Neural progenitor cell (in vitro differentiated cells): Measurements from ENCODE around the gene NDUFV1. TPM values are rescaled to one million over a fixed set of nuclear protein-coding genes. Genes with fewer than 3 reads are reported as not detected.

Experiments
- DNase-seq: peaks from one replicate; pipeline ENCODE4 v3.0.0-alpha.2; 2016; ENCODE audit warnings: low spot score
- H2AFZ ChIP-seq: fragments of 200-600 bp; sonication (generic); replicated peaks from 2 replicates; pipeline ENCODE4 v1.6.1; 2016; ENCODE audit warnings: antibody characterized with exemption
- H3F3A ChIP-seq: fragments of 200-600 bp; sonication (generic); 2 replicates; pipeline ENCODE4 v1.6.1; 2016; ENCODE audit warnings: antibody characterized with exemption, low read depth
- H3K27ac ChIP-seq: fragments of 200-600 bp; sonication (generic); 2 replicates; pipeline ENCODE4 v1.5.1; 2016; ENCODE audit warnings: mild to moderate bottlenecking
- H3K27me3 ChIP-seq: fragments of 200-600 bp; sonication (generic); 2 replicates; pipeline ENCODE4 v1.6.1; 2016; ENCODE audit warnings: mild to moderate bottlenecking, moderate library complexity
- H3K36me3 ChIP-seq: fragments of 200-600 bp; sonication (generic); 2 replicates; pipeline ENCODE4 v1.5.1; 2016
- H3K4me1 ChIP-seq: fragments of 200-600 bp; sonication (generic); 2 replicates; pipeline ENCODE4 v1.6.1; 2016; ENCODE audit warnings: mixed run types
- H3K4me2 ChIP-seq: fragments of 200-600 bp; sonication (generic); 2 replicates; pipeline ENCODE4 v1.6.1; 2016
- H3K4me3 ChIP-seq: fragments of 200-600 bp; sonication (generic); 2 replicates; pipeline ENCODE4 v1.5.1; 2016
- H3K79me2 ChIP-seq: fragments of 200-600 bp; sonication (generic); 2 replicates; pipeline ENCODE4 v1.6.1; 2016; ENCODE audit warnings: low read depth
- H3K9ac ChIP-seq: fragments of 200-600 bp; sonication (generic); 2 replicates; pipeline ENCODE4 v1.6.1; 2016
- H3K9me3 ChIP-seq: fragments of 200-600 bp; sonication (generic); 2 replicates; pipeline ENCODE4 v1.5.1; 2016; ENCODE audit warnings: low read depth
- H4K20me1 ChIP-seq: fragments of 200-600 bp; sonication (generic); 2 replicates; pipeline ENCODE4 v1.6.1; 2016; ENCODE audit warnings: low read depth
- H3K27ac Mint-ChIP-seq: 3 replicates; pipeline ENCODE4 v1.8.0; 2021; ENCODE audit warnings: mixed read lengths
- H3K27me3 Mint-ChIP-seq: 2 replicates; pipeline ENCODE4 v1.8.0; 2022; ENCODE audit warnings: low read depth, mild to moderate bottlenecking, inconsistent platforms, moderate library complexity, mixed read lengths; ENCODE audit not compliant: insufficient read depth
- H3K36me3 Mint-ChIP-seq: 3 replicates; pipeline ENCODE4 v1.8.0; 2021; ENCODE audit warnings: mixed read lengths
- H3K4me1 Mint-ChIP-seq: 3 replicates; pipeline ENCODE4 v1.8.0; 2021; ENCODE audit warnings: mixed read lengths
- H3K4me3 Mint-ChIP-seq: 3 replicates; pipeline ENCODE4 v1.8.0; 2021; ENCODE audit warnings: mild to moderate bottlenecking, moderate library complexity, mixed read lengths
- H3K9me3 Mint-ChIP-seq: 3 replicates; pipeline ENCODE4 v1.8.0; 2020; ENCODE audit warnings: mixed read lengths
- EZH2 ChIP-seq: fragments of 200-600 bp; sonication (generic); IDR thresholded peaks from 2 replicates; pipeline ENCODE4 v1.6.1; 2017; ENCODE audit warnings: antibody characterized with exemption, mild to moderate bottlenecking, moderate library complexity
- EZH2phosphoT487 ChIP-seq: fragments of 200-600 bp; sonication (generic); IDR thresholded peaks from 2 replicates; pipeline ENCODE4 v1.6.1; 2017; ENCODE audit warnings: antibody characterized with exemption
- total RNA-seq: library from RNA; depleted of rRNA; stranded (reverse); fragments of >200 nt; gene quantifications from 2 replicates; pipeline ENCODE4 v1.2.3, GENCODE V29; 2015; ENCODE audit warnings: low replicate concordance
- TF ChIP-seq, protein P1 (sequence below): fragments of 200-600 bp; sonication (generic); IDR thresholded peaks from 2 replicates; pipeline ENCODE4 v1.5.1; 2017; ENCODE audit warnings: antibody characterized with exemption, mild to moderate bottlenecking

Gene NDUFV1
- total RNA-seq, 1 donor from 2014 or later: 71.0 TPM

DNA sequence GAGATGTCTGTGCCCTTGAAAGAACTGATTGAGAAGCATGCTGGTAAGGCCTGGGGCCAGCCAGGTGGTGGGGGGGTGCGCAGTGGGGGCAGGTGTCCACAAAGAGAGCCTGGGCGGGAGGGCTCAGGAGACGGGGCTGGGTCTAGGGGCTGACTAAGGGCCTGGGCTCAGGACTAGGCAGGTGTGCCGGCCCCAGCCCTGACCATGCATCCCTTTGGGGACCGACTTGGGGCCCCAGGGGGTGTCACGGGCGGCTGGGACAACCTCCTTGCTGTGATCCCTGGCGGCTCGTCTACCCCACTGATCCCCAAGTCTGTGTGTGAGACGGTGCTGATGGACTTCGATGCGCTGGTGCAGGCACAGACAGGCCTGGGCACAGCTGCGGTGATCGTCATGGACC lies 4.4 kb downstream of the NDUFV1 start:
- no peak overlapping the region for H3K4me2 ChIP-seq
- no peaks in the 10 kb centered on the region for H3K36me3 ChIP-seq
- peaks cover 2% of the 10 kb centered on the region for H3K27me3 ChIP-seq

DNA sequence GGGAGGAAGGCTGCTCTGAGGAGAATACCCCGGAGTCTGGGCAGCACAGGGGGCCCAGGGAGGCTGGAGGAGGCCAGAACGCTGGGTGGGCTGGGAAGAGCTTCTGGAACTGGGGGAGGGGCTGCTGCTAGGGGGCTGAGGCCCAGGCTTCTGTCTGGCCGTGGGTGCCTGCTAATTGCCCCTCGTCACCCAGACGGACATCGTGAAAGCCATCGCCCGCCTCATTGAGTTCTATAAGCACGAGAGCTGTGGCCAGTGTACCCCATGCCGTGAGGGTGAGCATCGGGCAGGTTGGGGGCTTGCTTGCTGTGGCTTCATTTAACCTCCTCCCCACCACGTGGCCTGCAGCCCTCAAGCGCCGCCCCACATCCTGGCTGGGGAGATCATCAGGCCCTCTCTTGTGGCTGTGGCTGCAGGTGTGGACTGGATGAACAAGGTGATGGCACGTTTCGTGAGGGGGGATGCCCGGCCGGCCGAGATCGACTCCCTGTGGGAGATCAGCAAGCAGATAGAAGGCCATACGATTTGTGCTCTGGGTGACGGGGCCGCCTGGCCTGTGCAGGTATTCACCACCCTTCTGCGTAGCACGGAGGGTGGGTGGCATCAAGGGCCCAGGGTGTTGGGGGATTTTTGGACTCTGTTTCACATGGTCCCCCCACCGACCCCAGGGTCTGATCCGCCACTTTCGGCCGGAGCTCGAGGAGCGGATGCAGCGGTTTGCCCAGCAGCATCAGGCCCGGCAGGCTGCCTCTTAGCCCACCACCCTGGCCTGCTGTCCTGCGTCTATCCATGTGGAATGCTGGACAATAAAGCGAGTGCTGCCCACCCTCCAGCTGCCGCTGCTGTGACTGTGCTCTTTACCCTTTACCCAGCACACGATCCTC lies 5.2 kb downstream of the NDUFV1 start:
- no peaks in the 10 kb centered on the region for H3K27me3 ChIP-seq
- H3K9me3 Mint-ChIP-seq: no peaks in the 10 kb centered on the region
- H3K27ac ChIP-seq: no peak overlapping the region
- H3K36me3 Mint-ChIP-seq: peaks cover 5% of the 10 kb centered on the region
- H3K9me3 ChIP-seq: no peaks in the 10 kb centered on the region
- H3K4me1 ChIP-seq: peaks cover 14% of the 10 kb centered on the region
- H3K79me2 ChIP-seq: peaks cover 9% of the 10 kb centered on the region
- H4K20me1 ChIP-seq: no peaks in the 10 kb centered on the region
- peaks cover 17% of the 10 kb centered on the region for H3K4me1 Mint-ChIP-seq
- no peak overlapping the region for H3K4me3 Mint-ChIP-seq
- DNase-seq: no peak
- H3K27ac Mint-ChIP-seq: no peak overlapping the region
- no peak for TF ChIP-seq EZH2
- TF ChIP-seq, protein P1, sequence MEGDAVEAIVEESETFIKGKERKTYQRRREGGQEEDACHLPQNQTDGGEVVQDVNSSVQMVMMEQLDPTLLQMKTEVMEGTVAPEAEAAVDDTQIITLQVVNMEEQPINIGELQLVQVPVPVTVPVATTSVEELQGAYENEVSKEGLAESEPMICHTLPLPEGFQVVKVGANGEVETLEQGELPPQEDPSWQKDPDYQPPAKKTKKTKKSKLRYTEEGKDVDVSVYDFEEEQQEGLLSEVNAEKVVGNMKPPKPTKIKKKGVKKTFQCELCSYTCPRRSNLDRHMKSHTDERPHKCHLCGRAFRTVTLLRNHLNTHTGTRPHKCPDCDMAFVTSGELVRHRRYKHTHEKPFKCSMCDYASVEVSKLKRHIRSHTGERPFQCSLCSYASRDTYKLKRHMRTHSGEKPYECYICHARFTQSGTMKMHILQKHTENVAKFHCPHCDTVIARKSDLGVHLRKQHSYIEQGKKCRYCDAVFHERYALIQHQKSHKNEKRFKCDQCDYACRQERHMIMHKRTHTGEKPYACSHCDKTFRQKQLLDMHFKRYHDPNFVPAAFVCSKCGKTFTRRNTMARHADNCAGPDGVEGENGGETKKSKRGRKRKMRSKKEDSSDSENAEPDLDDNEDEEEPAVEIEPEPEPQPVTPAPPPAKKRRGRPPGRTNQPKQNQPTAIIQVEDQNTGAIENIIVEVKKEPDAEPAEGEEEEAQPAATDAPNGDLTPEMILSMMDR: no peak
- no peak overlapping the region for H3K9ac ChIP-seq
- no peak overlapping the region for H3K4me3 ChIP-seq
- peaks cover 3% of the 10 kb centered on the region for H3F3A ChIP-seq
- H3K36me3 ChIP-seq: no peaks in the 10 kb centered on the region
- peaks cover 7% of the 10 kb centered on the region for H3K27me3 Mint-ChIP-seq
- no peak overlapping the region for H3K4me2 ChIP-seq
- no peak overlapping the region for H2AFZ ChIP-seq

More for the DNA sequence above, 4.4 kb downstream of the NDUFV1 start:
- H3K9me3 Mint-ChIP-seq: no peaks in the 10 kb centered on the region
- peaks cover 7% of the 10 kb centered on the region for H3K27me3 Mint-ChIP-seq
- H4K20me1 ChIP-seq: no peaks in the 10 kb centered on the region
- no peak for TF ChIP-seq EZH2
- H3K27ac ChIP-seq: no peak overlapping the region
- H3K9me3 ChIP-seq: no peaks in the 10 kb centered on the region
- no peak overlapping the region for H3K9ac ChIP-seq
- peaks cover 18% of the 10 kb centered on the region for H3K4me1 Mint-ChIP-seq
- H3K27ac Mint-ChIP-seq: no peak overlapping the region
- peaks cover 5% of the 10 kb centered on the region for H3F3A ChIP-seq
- no peak overlapping the region for H2AFZ ChIP-seq
- peaks cover 10% of the 10 kb centered on the region for H3K4me1 ChIP-seq
- peaks cover 10% of the 10 kb centered on the region for H3K79me2 ChIP-seq
- no peak overlapping the region for H3K4me3 ChIP-seq
- H3K36me3 Mint-ChIP-seq: peaks cover 5% of the 10 kb centered on the region
- no peak for DNase-seq
- H3K4me3 Mint-ChIP-seq: no peak overlapping the region

DNA sequence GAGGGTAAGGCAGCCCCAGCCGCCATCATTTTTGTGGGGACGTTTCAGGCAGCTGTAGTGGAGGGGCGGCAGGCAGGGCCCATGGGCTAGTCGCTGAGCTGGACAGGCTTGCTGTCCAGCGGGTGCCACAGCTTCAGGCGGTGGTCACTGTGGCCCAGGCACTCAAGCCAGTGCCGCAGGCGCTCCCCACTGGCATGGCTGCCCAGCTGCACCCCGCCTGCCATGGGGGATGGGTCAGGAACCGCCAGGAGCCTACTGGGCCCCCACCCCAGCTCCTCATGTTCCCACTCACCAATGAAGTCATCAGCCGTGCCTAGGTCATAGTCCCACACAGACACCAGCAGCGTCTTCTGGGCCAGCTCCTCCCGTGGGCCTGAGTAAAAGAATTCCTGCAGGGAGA lies 6.0 kb downstream of the NDUFV1 start:
- Mint-ChIP-seq H3K9me3 (no peaks in the 10 kb centered on the region), H3K4me1 (peaks cover 18% of the 10 kb centered on the region), H3K4me3 (no peak overlapping the region), H3K36me3 (peaks cover 5% of the 10 kb centered on the region), H3K27me3 (peaks cover 7% of the 10 kb centered on the region), H3K27ac (no peak overlapping the region)
- H2AFZ ChIP-seq: no peak overlapping the region
- H3K27me3 ChIP-seq: no peaks in the 10 kb centered on the region
- no peak overlapping the region for H3K27ac ChIP-seq
- peaks cover under 1% of the 10 kb centered on the region for H3K79me2 ChIP-seq
- H3K9me3 ChIP-seq: no peaks in the 10 kb centered on the region
- H3K4me1 ChIP-seq: peaks cover 22% of the 10 kb centered on the region
- H3F3A ChIP-seq: peaks cover 3% of the 10 kb centered on the region
- no peak for TF ChIP-seq EZH2phosphoT487
- TF ChIP-seq, protein P1: no peak
- TF ChIP-seq EZH2: no peak
- no peak overlapping the region for H3K4me3 ChIP-seq
- no peak overlapping the region for H3K4me2 ChIP-seq
- H3K9ac ChIP-seq: no peak overlapping the region
- no peaks in the 10 kb centered on the region for H3K36me3 ChIP-seq
- DNase-seq: no peak
- no peaks in the 10 kb centered on the region for H4K20me1 ChIP-seq
